ENCODE results near the gene SLC17A6.

SLC17A6 gene

GRCh38 chr11:22389526-22390282 lies 51.5 kb downstream of the SLC17A6 start:
- DNase-seq (ENCODE audit: low spot score): no peak
- no peak for FAIRE-seq

- no peak for FAIRE-seq
- no peak for DNase-seq (ENCODE audit: low spot score)
These were observed 52.1 kb downstream of the SLC17A6 start for GRCh38 chr11:22390283-22390655.

- no peak for FAIRE-seq
- DNase-seq (ENCODE audit: low spot score): no peak
These were observed 54.4 kb downstream of the SLC17A6 start for GRCh38 chr11:22392561-22392960.

GRCh38 chr11:22405377-22405776 lies 67.2 kb downstream of the SLC17A6 start:
- FAIRE-seq (no peak), DNase-seq (ENCODE audit: low spot score) (no peak)

- no peak for DNase-seq (ENCODE audit: low spot score)
- no peak for FAIRE-seq
These were observed 69.1 kb downstream of the SLC17A6 start for GRCh38 chr11:22407267-22407666.

- no peak for DNase-seq (ENCODE audit: low spot score)
These were observed 69.7 kb downstream of the SLC17A6 start for GRCh38 chr11:22407921-22408320.

GRCh38 chr11:22415476-22415875 lies 77.3 kb downstream of the SLC17A6 start:
- DNase-seq (ENCODE audit: low spot score) (no peak), FAIRE-seq (no peak)

More at GRCh38 chr11:22407921-22408320, 69.7 kb downstream of the SLC17A6 start:
- no peak for FAIRE-seq

GRCh38 chr11:22416462-22416861 lies 78.3 kb downstream of the SLC17A6 start:
- FAIRE-seq: no peak
- no peak for DNase-seq (ENCODE audit: low spot score)

- FAIRE-seq: no peak
- DNase-seq (ENCODE audit: low spot score): no peak
These were observed 88.7 kb downstream of the SLC17A6 start for GRCh38 chr11:22426915-22427314.
